ENCODE measurements around the gene PIAS3. TPM values are rescaled to one million over a fixed set of nuclear protein-coding genes. Genes with fewer than 3 reads are reported as not detected.

Gene PIAS3
- total and polyA plus RNA-seq, 2 donors (not counting 3 experiments of a cell fraction or from before 2014, with no cell fraction given) = 50.1 to 71.8 TPM

DNA sequence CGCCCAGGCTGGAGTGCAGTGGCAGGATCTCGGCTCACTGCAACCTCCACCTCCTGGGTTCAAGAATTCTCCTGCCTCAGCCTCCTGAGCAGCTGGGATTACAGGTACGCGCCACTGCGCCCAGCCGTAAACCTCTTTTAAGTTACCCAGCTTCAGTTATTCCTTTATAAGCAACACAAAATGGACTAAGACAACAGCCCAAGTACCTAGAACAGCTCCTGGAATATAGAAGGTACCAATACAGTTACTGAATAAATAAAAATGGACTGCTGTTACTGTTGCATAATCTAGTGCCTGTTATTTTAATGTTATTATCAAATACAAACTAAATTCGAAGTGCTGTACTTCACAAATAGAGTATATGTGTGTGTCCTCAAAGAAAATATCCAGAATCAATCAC is 52.0 kb downstream of the PIAS3 start:
- no peaks in the 10 kb centered on the region for H3K27me3 ChIP-seq (ENCODE audit: control insufficient read depth in 2 of 2, insufficient read depth in 2 of 2, low read length in 2 of 2)
- TF ChIP-seq, protein P1, sequence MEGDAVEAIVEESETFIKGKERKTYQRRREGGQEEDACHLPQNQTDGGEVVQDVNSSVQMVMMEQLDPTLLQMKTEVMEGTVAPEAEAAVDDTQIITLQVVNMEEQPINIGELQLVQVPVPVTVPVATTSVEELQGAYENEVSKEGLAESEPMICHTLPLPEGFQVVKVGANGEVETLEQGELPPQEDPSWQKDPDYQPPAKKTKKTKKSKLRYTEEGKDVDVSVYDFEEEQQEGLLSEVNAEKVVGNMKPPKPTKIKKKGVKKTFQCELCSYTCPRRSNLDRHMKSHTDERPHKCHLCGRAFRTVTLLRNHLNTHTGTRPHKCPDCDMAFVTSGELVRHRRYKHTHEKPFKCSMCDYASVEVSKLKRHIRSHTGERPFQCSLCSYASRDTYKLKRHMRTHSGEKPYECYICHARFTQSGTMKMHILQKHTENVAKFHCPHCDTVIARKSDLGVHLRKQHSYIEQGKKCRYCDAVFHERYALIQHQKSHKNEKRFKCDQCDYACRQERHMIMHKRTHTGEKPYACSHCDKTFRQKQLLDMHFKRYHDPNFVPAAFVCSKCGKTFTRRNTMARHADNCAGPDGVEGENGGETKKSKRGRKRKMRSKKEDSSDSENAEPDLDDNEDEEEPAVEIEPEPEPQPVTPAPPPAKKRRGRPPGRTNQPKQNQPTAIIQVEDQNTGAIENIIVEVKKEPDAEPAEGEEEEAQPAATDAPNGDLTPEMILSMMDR (IDR thresholded peaks at IDR 0.05; ENCODE audit: extremely low read depth in 1 of 2, insufficient read depth in 1 of 2, low read depth in 1 of 2, low read length in 2 of 2) = no peak
- TF ChIP-seq POLR2A (IDR thresholded peaks at IDR 0.05; ENCODE audit: low read depth, low read length) (no peak), JUN (IDR thresholded peaks at IDR 0.05; ENCODE audit: borderline replicate concordance, insufficient read depth, insufficient read length, low read depth) (no peak), MAX (IDR thresholded peaks at IDR 0.05; ENCODE audit: insufficient read depth, insufficient read length) (no peak), GATA2 (IDR thresholded peaks at IDR 0.05; ENCODE audit: insufficient read depth, insufficient read length, low read depth, low read length) (no peak)
- no peak for DNase-seq (ENCODE audit: low read depth, low spot score)
- POLR2A ChIA-PET = no interaction called here
- H3K4me1 ChIP-seq (ENCODE audit: control insufficient read depth, extremely low read depth, insufficient read depth, low read length) = no peaks in the 10 kb centered on the region
- intact Hi-C loops (cut with micrococcal nuclease) (no loop called here), dilution Hi-C loops (cut with MboI; ENCODE audit: extremely low pct_ligation_motif_present, low sequenced_read_pairs) (no loop called here)
- H3K79me2 ChIP-seq (ENCODE audit: control insufficient read depth, insufficient read depth, low read length) = peaks cover 62% of the 10 kb centered on the region
- peaks cover 0 to 2% of the 10 kb centered on the region in 2 experiments for H3K36me3 ChIP-seq (ENCODE audit: control insufficient read depth in 2 of 2, extremely low read depth in 1 of 2, insufficient read depth in 2 of 2, low read length in 2 of 2)
- no peaks in the 10 kb centered on the region for H3K9me3 ChIP-seq (replicated peaks; ENCODE audit: control insufficient read depth, insufficient read depth, low read length)
- H4K20me1 ChIP-seq (replicated peaks; ENCODE audit: control insufficient read depth, extremely low read depth, insufficient read depth, low read length) = peaks cover 2% of the 10 kb centered on the region
- FAIRE-seq = no peak
- H3K4me2 ChIP-seq (ENCODE audit: insufficient read depth, low read length) = no peak overlapping the region
- no peak overlapping the region for H3K4me3 ChIP-seq (replicated peaks in 1 of 3; ENCODE audit: insufficient read depth in 1 of 3, low read depth in 1 of 3, low read length in 3 of 3)
- H3K9ac ChIP-seq (replicated peaks; ENCODE audit: extremely low read depth, insufficient read depth, low read length) = no peak overlapping the region
- CTCF ChIA-PET = interaction anchor here (2.2 kb wide), 1 partner anchor 14 kb away, joined by 6 read pairs; no protein-coding TSS in a partner anchor
- no peaks in the 10 kb centered on the region for H3K9me1 ChIP-seq (replicated peaks; ENCODE audit: control insufficient read depth, extremely low read depth, insufficient read depth, low read length)
- H3K27ac ChIP-seq (ENCODE audit: insufficient read depth, low read depth, low read length) = no peak overlapping the region
- H2AFZ ChIP-seq (ENCODE audit: low read depth, low read length) = no peak overlapping the region
- BruUV-seq (replicated peaks) = no TSS peak

DNA sequence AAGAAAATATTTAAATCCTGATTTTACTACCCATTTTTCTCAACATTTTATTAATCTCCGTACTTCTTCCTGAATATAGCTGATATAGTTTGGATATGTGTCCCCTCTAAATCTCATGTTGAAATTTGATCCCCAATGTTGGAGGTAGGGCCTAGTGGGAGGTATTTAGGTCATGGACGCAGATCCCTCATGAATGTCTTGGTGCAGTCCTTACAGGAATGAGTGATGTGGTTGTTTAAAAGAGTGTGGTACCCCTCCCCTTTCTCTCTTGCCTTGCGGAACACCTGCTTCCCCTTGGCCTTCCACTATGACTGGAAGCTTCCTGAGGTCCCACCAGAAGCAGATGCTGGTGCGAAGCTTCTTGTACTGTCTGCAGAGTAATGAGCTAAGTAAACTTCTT is 52.5 kb downstream of the PIAS3 start:
- TF ChIP-seq, protein P1 (IDR thresholded peaks at IDR 0.05; ENCODE audit: extremely low read depth in 1 of 2, insufficient read depth in 1 of 2, low read depth in 1 of 2, low read length in 2 of 2) = no peak
- TF ChIP-seq FOS (IDR thresholded peaks at IDR 0.05; ENCODE audit: borderline replicate concordance, insufficient read depth, low read length) (no peak), GATA2 (IDR thresholded peaks at IDR 0.05; ENCODE audit: insufficient read depth, insufficient read length, low read depth, low read length) (no peak), JUN (IDR thresholded peaks at IDR 0.05; ENCODE audit: borderline replicate concordance, insufficient read depth, insufficient read length, low read depth) (no peak), EZH2 (IDR thresholded peaks at IDR 0.05; ENCODE audit: borderline replicate concordance, low read depth, low read length, severe bottlenecking) (no peak), POLR2AphosphoS5 (IDR thresholded peaks at IDR 0.05; ENCODE audit: insufficient read depth, low read depth, low read length) (no peak), MYC (IDR thresholded peaks at IDR 0.05; ENCODE audit: low read depth, low read length) (no peak), POLR2A (IDR thresholded peaks at IDR 0.05; ENCODE audit: low read depth, low read length) (no peak), MAX (IDR thresholded peaks at IDR 0.05; ENCODE audit: insufficient read depth, insufficient read length) (no peak)
- no peak overlapping the region for H3K4me2 ChIP-seq (ENCODE audit: insufficient read depth, low read length)
- H3K27me3 ChIP-seq (ENCODE audit: control insufficient read depth in 2 of 2, insufficient read depth in 2 of 2, low read length in 2 of 2) = no peaks in the 10 kb centered on the region
- POLR2A ChIA-PET = no interaction called here
- intact Hi-C loops (cut with micrococcal nuclease) (no loop called here), dilution Hi-C loops (cut with MboI; ENCODE audit: extremely low pct_ligation_motif_present, low sequenced_read_pairs) (no loop called here)
- CTCF ChIA-PET = interaction anchor here (2.2 kb wide), 1 partner anchor 14 kb away, joined by 6 read pairs; no protein-coding TSS in a partner anchor
- peaks cover 65% of the 10 kb centered on the region for H3K79me2 ChIP-seq (ENCODE audit: control insufficient read depth, insufficient read depth, low read length)
- BruUV-seq (replicated peaks) = no TSS peak
- no peaks in the 10 kb centered on the region for H3K9me1 ChIP-seq (replicated peaks; ENCODE audit: control insufficient read depth, extremely low read depth, insufficient read depth, low read length)
- no peaks in the 10 kb centered on the region for H3K9me3 ChIP-seq (replicated peaks; ENCODE audit: control insufficient read depth, insufficient read depth, low read length)
- FAIRE-seq (no peak), DNase-seq (ENCODE audit: low read depth, low spot score) (no peak)
- H3K36me3 ChIP-seq (ENCODE audit: control insufficient read depth in 2 of 2, extremely low read depth in 1 of 2, insufficient read depth in 2 of 2, low read length in 2 of 2) = peaks cover 0 to 2% of the 10 kb centered on the region in 2 experiments
- no peak overlapping the region for H3K27ac ChIP-seq (ENCODE audit: insufficient read depth, low read depth, low read length)
- no peak overlapping the region for H3K4me3 ChIP-seq (replicated peaks in 1 of 3; ENCODE audit: insufficient read depth in 1 of 3, low read depth in 1 of 3, low read length in 3 of 3)
- H4K20me1 ChIP-seq (replicated peaks; ENCODE audit: control insufficient read depth, extremely low read depth, insufficient read depth, low read length) = peaks cover 2% of the 10 kb centered on the region
- H3K4me1 ChIP-seq (ENCODE audit: control insufficient read depth, extremely low read depth, insufficient read depth, low read length) = no peaks in the 10 kb centered on the region
- no peak overlapping the region for H3K9ac ChIP-seq (replicated peaks; ENCODE audit: extremely low read depth, insufficient read depth, low read length)
- H2AFZ ChIP-seq (ENCODE audit: low read depth, low read length) = no peak overlapping the region
